Nephron progenitor cell (in vitro differentiated cells): ENCODE results near the gene DGKB.

Experiments used
- DNase-seq: peaks from one replicate; pipeline ENCODE4 v3.0.0; 2021
- H3K27ac Mint-ChIP-seq: 2 replicates; pipeline ENCODE4 v1.8.0; 2021; ENCODE audit warnings: mild to moderate bottlenecking, moderate library complexity, mixed read lengths
- H3K27me3 Mint-ChIP-seq: 2 replicates; pipeline ENCODE4 v1.8.0; 2021; ENCODE audit warnings: mild to moderate bottlenecking, low read depth, mixed read lengths; ENCODE audit not compliant: poor library complexity
- H3K36me3 Mint-ChIP-seq: 2 replicates; pipeline ENCODE4 v1.8.0; 2021; ENCODE audit warnings: low read depth, mixed read lengths
- H3K4me1 Mint-ChIP-seq: 2 replicates; pipeline ENCODE4 v1.8.0; 2021; ENCODE audit warnings: mixed read lengths
- H3K4me3 Mint-ChIP-seq: 2 replicates; pipeline ENCODE4 v1.8.0; 2021; ENCODE audit warnings: mild to moderate bottlenecking, moderate library complexity, mixed read lengths
- H3K9me3 Mint-ChIP-seq: 2 replicates; pipeline ENCODE4 v1.8.0; 2021; ENCODE audit warnings: mild to moderate bottlenecking, moderate library complexity, mixed read lengths
- CTCF ChIP-seq: fragments of 200-600 bp; sonication (generic); IDR thresholded peaks from 2 replicates; pipeline ENCODE4 v1.5.0; 2021; ENCODE audit warnings: antibody characterized with exemption

The DGKB gene

GRCh38 chr7:14717816-14718215 is 184.7 kb downstream of the DGKB start:
- Mint-ChIP-seq H3K4me3 (no peak overlapping the region), H3K36me3 (no peaks in the 10 kb centered on the region), H3K9me3 (no peaks in the 10 kb centered on the region), H3K27ac (no peak overlapping the region), H3K27me3 (no peaks in the 10 kb centered on the region), H3K4me1 (no peaks in the 10 kb centered on the region)
- DNase-seq: no peak
- peak; percentile 46 for TF ChIP-seq CTCF

DNA sequence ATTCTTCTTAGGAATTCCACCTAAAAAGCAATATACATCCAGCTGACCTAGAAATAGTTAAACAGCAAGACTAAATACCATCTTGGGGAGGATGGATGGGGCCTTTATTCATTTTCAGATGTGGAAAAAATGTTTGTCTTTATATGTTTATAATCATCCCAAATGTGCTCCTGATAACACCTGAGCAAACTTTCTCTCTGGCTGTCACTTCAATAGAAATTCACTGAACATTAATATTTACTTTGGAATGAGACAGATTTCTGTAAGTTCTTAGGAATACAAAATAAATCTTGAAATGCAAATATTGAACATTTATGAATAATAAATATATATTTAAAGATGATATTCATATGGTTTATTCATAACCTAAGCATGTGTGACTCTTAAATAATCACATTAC is 185.4 kb downstream of the DGKB start:
- Mint-ChIP-seq H3K9me3 (no peaks in the 10 kb centered on the region), H3K4me3 (no peak overlapping the region), H3K36me3 (no peaks in the 10 kb centered on the region), H3K27me3 (no peaks in the 10 kb centered on the region), H3K27ac (no peak overlapping the region), H3K4me1 (no peaks in the 10 kb centered on the region)
- DNase-seq: no peak
- TF ChIP-seq CTCF: no peak

GRCh38 chr7:14714161-14714728 is 188.3 kb downstream of the DGKB start:
- TF ChIP-seq CTCF: no peak
- DNase-seq: no peak
- Mint-ChIP-seq H3K4me1 (no peaks in the 10 kb centered on the region), H3K27ac (no peak overlapping the region), H3K27me3 (no peaks in the 10 kb centered on the region), H3K4me3 (no peak overlapping the region), H3K9me3 (no peaks in the 10 kb centered on the region), H3K36me3 (no peaks in the 10 kb centered on the region)

DNA sequence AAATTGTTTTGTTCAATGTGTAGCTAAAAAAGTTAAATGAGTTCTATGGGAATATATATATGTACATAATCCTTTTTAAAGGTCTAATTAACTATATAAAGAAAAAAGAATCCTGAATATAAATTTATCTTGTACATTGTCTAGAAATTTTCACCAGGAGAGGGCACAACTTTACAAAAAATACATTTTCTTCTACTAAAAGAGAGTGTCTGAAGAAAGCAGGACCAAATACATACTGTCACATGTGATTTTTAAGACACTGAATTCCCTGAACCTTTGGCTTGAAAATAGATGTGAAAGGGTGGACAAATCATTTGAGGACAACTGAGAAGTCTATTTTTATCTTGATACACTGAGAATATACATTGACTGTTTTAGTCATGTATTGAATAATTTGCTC is 204.3 kb downstream of the DGKB start:
- Mint-ChIP-seq H3K27me3 (no peaks in the 10 kb centered on the region), H3K9me3 (no peaks in the 10 kb centered on the region), H3K4me1 (no peaks in the 10 kb centered on the region), H3K36me3 (no peaks in the 10 kb centered on the region), H3K4me3 (no peak overlapping the region), H3K27ac (no peak overlapping the region)
- DNase-seq: no peak
- TF ChIP-seq CTCF: no peak

- no peaks in the 10 kb centered on the region for H3K4me1 Mint-ChIP-seq
- no peaks in the 10 kb centered on the region for H3K36me3 Mint-ChIP-seq
- H3K4me3 Mint-ChIP-seq: no peak overlapping the region
- no peak for DNase-seq
- no peaks in the 10 kb centered on the region for H3K9me3 Mint-ChIP-seq
- no peaks in the 10 kb centered on the region for H3K27me3 Mint-ChIP-seq
- no peak overlapping the region for H3K27ac Mint-ChIP-seq
- TF ChIP-seq CTCF: no peak
Observed at GRCh38 chr7:14697684-14698083, 204.9 kb downstream of the DGKB start.

DNA sequence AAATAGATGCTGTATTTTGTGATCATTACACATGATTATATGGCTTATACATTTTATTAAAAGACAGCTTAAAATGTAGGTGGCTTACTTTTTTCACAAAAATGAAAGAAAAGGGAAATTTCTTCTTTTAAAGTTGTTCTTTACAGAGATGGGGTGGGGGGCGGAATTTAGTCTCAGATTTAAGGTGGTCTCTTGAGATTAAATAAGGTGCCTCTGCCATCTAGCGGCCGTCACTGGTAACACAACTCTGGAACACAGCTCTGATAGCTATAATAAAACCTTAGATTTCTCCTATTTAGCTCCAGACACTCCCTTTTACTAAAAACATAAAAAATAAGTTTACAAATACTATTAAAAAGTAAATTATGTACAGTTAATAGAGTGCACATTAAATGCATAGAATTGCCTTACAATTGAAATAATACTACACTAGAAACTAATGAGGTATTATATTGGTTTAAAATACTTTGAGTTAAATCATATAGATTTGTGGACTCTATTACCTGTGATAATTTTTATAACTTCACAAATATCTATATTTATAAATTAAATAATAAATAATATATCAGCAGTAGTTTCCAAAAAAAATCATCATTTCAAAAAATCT is 210.9 kb downstream of the DGKB start:
- Mint-ChIP-seq H3K27me3 (no peaks in the 10 kb centered on the region), H3K27ac (no peak overlapping the region), H3K4me1 (peaks cover 10% of the 10 kb centered on the region), H3K4me3 (no peak overlapping the region), H3K36me3 (no peaks in the 10 kb centered on the region), H3K9me3 (peaks cover 4% of the 10 kb centered on the region)
- peak; percentile 80 for DNase-seq
- peak; percentile 88 for TF ChIP-seq CTCF
